NAMALWA (cell line): ENCODE measurements around the gene SCUBE2.
A peak's percentile ranks its signal among the peaks of the same experiment; 100 is the strongest.
"Not testable (repeated sequence)": the region's sequence is repeated elsewhere in the genome, so short reads cannot be mapped to it uniquely, and the experiment has no call there.

Experiments used
- DNase-seq: peaks from one replicate; pipeline ENCODE4 v3.0.0-alpha.2; 2015; ENCODE audit warnings: low spot score

The SCUBE2 gene

DNA sequence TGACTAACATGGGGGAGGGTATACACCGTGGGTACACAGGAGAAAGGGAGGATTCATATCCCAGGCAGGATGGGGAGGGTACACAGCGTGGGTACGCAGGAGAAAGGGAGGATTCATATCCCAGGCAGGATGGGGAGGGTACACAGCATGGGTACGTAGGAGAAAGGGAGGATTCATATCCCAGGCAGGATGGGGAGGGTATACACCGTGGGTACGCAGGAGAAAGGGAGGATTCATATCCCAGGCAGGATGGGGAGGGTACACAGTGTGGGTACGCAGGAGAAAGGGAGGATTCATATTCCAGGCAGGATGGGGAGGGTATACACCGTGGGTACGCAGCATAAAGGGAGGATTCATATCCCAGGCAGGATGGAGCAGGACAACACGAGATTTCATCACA lies 51.0 kb downstream of the SCUBE2 start:
- no peak for DNase-seq

GRCh38 chr11:9039863-9040262 lies 51.5 kb downstream of the SCUBE2 start:
- no peak for DNase-seq

DNA sequence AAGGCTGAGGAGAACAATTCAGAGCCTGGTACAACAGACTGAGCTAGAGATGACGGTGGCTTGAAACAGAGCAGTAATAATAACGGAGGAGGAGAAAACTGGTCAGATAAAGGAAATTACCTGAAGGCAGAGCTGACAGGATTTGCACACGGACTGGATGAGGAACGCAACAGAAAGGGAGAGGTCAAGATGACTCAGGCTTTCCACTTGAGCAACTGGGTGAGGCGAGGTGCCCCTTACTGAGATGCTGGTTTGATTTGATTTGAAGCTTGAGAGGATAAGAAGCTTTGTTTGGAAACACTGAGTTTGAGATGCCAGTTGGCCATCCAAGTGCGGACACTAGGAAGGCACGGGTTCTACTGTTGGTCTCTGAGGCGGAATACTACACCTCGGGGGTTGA lies 52.2 kb downstream of the SCUBE2 start:
- DNase-seq: no peak

DNA sequence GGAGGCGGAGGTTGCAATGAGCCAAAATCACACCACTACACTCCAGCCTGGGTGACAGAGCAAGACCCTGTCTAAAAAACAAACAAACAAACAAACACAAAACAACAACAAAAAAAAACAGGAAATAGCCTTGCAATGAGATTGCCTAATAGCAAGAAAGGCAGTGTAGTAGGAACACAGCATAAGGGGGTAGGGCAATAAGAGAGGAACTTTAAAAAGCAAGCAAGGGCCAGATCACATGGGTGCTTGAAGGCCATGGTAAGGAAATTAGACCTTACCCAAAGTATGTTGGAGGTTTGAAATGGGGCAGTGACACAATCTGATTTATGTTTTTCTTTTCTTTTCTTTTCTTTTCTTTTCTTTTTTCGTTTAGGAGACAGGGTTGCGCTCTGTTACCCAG lies 52.9 kb downstream of the SCUBE2 start:
- DNase-seq: no peak

GRCh38 chr11:9037963-9038362 lies 53.4 kb downstream of the SCUBE2 start:
- DNase-seq: no peak

GRCh38 chr11:9037046-9037780 lies 54.2 kb downstream of the SCUBE2 start:
- DNase-seq: no peak

DNA sequence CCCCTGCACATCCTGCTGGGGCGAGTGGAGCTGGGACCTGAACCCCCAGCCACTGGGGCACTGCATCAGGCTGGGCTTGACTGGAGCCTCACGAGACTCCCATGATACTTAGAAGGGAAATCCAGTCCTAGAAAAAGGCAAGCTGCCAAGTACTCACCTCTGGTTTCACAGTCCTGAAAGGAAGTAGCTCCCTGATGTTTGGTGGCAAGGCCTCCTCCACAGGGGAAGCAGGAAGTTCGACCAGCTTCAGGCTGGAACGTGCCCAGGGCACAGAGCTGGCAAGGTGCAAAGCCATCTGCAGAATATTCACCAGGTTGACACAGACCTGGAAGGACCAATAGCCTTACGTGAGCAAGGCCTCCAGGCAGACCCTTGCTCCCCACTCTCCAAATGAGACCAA lies 60.8 kb downstream of the SCUBE2 start:
- DNase-seq: no peak

DNA sequence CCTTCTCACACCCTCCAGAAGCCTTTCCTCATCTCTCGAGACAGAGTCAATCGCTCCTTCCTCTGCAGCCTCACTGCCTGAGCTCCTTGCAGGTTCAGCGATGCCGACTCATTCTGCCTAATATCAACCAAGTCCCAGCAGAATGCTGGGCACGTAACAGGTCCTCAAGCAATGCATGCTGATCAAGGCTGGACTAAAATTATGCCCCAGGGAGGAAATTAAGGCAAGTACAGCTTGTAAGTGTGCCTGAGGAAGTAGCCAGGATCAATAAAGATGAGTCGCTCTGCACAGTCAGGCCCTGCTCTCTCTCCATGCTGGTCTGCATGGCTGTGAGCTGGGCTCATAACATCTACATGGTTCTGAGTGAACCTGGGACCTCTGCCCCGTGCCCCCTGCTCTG lies 62.0 kb downstream of the SCUBE2 start:
- no peak for DNase-seq

DNA sequence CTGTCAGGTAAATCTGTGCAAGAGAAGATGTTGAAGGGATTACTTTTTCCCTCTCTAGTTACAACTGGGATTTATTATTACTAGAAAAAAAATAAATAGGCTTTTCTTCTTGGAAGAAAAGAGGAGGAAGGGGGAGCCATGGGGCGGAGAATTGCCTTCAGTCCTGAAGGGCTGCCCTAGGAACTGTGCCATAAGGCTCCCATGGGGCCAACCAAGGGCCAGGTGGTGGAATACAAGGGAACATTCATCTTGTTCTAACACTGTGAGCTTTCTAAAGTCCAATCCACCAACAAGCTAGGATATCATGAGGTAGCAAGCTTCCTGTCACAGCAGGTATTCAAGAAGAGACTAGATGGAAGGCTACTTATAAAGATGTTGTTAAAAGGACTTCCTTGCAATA lies 62.8 kb downstream of the SCUBE2 start:
- no peak for DNase-seq

DNA sequence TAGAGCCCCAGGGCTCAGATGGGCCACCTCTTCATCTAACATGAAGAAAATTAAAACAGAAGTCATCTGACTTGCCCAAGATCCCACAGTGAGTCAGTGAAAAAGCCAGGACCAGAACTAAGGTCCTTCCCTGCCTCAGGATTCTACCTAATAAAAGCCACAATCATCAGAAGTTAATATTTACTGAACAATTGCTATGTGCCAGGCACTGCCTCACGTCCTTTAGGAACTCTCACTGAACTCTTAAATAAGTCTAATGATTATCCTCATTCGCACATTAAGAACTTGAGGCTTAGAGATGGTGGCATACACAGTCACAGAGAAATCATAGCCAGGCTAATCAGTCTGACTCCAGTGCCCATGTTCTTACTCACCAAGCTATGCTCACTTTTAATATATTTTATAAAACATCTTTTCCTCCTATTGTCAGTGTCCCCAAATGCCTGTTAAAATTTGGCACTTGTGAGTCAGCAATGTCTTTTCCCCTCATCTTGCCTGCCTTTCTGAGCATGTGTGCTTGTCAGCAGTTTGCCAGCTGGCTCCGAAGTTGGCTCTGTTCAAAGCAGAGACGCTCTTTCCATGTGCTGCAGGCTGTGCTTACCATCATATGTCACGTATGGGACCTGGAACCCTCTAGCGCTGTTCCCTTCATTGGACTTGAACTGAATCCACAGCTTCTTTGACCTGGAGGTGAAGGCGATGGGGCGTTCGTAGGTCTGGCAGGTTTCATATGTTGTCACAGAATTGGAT lies 66.1 kb downstream of the SCUBE2 start:
- no peak for DNase-seq

GRCh38 chr11:9022961-9023680 lies 68.3 kb downstream of the SCUBE2 start:
- DNase-seq: no peak

DNA sequence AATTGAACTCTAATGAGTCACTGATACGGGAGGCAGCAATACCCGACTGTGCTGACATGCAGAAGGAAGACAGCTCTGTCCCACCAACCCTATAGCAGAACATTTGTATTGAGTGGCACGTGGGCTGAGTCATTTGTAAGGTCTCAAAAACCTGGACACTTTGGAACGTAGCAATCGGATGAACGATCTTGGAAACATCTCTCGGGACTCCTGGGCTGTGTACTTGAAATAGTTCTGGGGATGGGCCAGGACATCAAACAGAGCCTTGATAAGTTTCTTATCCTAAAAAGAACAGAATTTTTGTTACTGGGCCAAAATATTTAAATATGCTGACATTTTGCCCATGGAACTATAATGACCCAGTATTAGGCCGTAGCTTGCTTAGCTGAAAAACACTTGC lies 70.5 kb downstream of the SCUBE2 start:
- no peak for DNase-seq

- no peak for DNase-seq
Measured at GRCh38 chr11:9019861-9020260, 71.5 kb downstream of the SCUBE2 start.

- DNase-seq: no peak
Measured at GRCh38 chr11:9017773-9018172, 73.6 kb downstream of the SCUBE2 start.

DNA sequence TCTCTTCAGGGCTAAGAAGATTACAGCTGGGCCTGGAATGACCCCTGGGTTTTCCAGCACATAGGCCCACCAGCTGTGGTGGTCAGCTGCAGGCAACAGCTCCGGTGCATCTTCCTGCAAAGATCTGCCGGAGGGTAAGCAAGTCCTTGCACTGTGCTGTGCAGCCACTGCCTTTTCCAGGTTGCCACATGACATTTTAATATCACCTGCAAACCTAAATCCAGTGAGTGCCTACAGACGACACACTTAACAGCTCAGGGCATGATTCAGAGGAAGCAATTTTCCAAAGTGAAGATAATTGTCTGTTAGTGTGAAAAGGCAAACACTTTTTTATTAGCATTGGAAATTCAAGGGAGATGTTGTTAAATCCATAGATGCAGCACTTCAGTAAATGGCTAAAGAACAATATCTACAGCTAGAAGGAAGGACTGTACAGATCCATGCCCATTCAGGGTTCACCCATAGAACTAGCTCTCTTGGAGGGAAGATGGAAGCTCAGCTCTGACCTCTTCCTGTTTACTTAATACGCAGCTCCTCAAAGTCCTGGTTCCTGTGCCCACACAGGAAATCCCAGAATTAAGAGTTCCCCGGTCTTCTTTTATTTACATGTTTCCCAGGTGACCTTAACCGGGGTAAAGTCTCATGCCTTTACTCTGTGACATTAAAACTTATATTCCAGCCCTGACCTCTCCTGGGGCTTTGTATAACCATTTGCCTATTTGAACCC lies 74.3 kb downstream of the SCUBE2 start:
- DNase-seq: no peak

DNA sequence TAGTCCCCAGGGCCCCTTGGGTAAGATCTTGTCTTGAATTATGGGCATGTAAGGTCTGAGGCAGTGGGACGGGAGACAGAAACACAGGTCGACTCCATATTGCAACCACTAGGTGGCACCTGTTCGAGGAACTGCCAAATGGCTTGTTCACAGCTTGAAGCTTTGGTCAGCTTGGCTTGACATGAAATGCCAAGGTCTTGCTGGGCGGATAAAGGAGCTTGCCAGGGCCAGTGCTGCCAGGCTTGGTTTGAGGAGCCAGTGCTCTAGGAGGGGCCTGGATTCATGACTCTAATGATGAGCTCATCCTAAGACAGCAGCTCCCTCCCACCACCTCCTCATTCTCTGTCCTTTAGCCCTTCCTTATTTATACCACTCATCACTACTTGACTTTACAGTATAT lies 75.7 kb downstream of the SCUBE2 start:
- peak; percentile 77 for DNase-seq

- DNase-seq: no peak
Measured at GRCh38 chr11:9014826-9015225, 76.6 kb downstream of the SCUBE2 start.

DNA sequence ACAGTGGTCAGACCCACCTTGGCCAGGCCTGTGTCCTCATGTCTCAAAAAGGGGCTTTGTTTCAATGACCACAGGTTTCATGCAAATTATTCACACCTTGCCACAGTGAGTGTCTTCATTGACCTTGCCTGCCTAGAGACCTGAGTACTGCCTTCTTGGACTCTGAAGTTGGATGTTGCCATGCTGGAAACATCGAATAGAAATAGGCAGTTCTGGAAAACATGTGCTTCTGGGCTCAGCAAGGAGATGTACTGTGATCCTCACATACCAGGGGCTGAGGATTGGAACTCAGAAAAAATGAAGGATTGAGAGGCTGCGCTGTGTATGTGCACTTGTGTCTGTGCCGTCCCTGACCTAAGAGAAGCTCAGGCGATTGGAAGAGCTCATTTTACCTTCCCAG lies 78.0 kb downstream of the SCUBE2 start:
- no peak for DNase-seq

DNA sequence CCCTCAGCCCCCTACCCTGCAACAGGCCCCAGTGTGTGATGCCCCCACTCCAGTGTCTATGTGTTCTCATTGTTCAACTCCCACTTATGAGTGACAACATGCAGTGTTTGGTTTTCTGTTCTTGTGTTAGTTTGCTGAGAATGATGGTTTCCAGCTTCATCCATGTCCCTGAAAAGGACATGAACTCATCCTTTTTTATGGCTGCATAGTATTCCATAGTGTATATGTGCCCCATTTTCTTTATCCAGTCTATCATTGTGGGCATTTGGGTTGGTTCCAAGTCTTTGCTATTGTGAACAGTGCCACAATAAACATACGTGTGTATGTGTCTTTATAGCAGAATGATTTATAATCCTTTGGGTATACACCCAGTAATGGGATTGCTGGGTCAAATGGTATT lies 81.9 kb downstream of the SCUBE2 start:
- DNase-seq: not testable (repeated sequence)

- DNase-seq: no peak
Measured at GRCh38 chr11:9008661-9009060, 82.7 kb downstream of the SCUBE2 start.

GRCh38 chr11:9008011-9008550 lies 83.3 kb downstream of the SCUBE2 start:
- no peak for DNase-seq

GRCh38 chr11:9005087-9005486 lies 86.3 kb downstream of the SCUBE2 start:
- no peak for DNase-seq
